Keratinocyte (primary cell): ENCODE results near the gene TBX6. TPM values are rescaled to one million over a fixed set of nuclear protein-coding genes. Genes with fewer than 3 reads are reported as not detected.

Source experiments
- DNase-seq: peaks from one replicate; pipeline ENCODE4 v3.0.0-alpha.2; 2011; ENCODE audit warnings: low read depth, missing footprints, low spot score
- FAIRE-seq: peaks from 2 replicates; lab custom pipeline; 2011; peaks lifted over from hg19 to GRCh38; lab: Jason Lieb, UNC
- H2AFZ ChIP-seq: 2 replicates; pipeline ENCODE4 v1.6.0; 2012; ENCODE audit warnings: low read length, control low read depth, inconsistent platforms; ENCODE audit not compliant: control insufficient read depth
- H3K27ac ChIP-seq: 2 replicates; pipeline ENCODE4 v1.5.1; 2011; ENCODE audit warnings: low read length; ENCODE audit not compliant: control insufficient read depth, insufficient read depth
- H3K27me3 ChIP-seq: 3 replicates; pipeline ENCODE4 v1.6.0; 2011; ENCODE audit warnings: low read length; ENCODE audit not compliant: control insufficient read depth, insufficient read depth; ENCODE audit errors: extremely low read depth
- H3K36me3 ChIP-seq, 2 experiments: 2 replicates in 1 of 2; 3 replicates in 1 of 2; pipeline ENCODE4 v1.5.1; 2011; ENCODE audit warnings: low read length in 2 of 2, mild to moderate bottlenecking in 1 of 2; ENCODE audit not compliant: control insufficient read depth in 2 of 2, insufficient read depth in 2 of 2; ENCODE audit errors: extremely low read depth in 1 of 2
- H3K4me1 ChIP-seq: 3 replicates; pipeline ENCODE4 v1.5.1; 2011; ENCODE audit warnings: low read length; ENCODE audit not compliant: control insufficient read depth, insufficient read depth; ENCODE audit errors: extremely low read depth
- H3K4me2 ChIP-seq: 3 replicates; pipeline ENCODE4 v1.6.0; 2011; ENCODE audit warnings: low read depth, low read length; ENCODE audit not compliant: control insufficient read depth, insufficient read depth; ENCODE audit errors: extremely low read depth
- H3K4me3 ChIP-seq, 3 experiments: fragments of 200-600 bp in 1 of 3; sonication (generic) in 1 of 3; 2 replicates in 2 of 3; 3 replicates in 1 of 3; pipeline ENCODE4 v1.5.1; 2011 to 2016; ENCODE audit warnings: low read length in 3 of 3, mild to moderate bottlenecking in 3 of 3, control low read depth in 2 of 3, inconsistent platforms in 1 of 3, low read depth in 1 of 3, mixed read lengths in 1 of 3, mixed run types in 1 of 3, moderate library complexity in 1 of 3; ENCODE audit not compliant: control insufficient read depth in 2 of 3, insufficient read depth in 2 of 3; ENCODE audit errors: extremely low read depth in 1 of 3
- H3K79me2 ChIP-seq: 2 replicates; pipeline ENCODE4 v1.6.0; 2012; ENCODE audit warnings: low read length; ENCODE audit not compliant: control insufficient read depth, insufficient read depth
- H3K9ac ChIP-seq: 3 replicates; pipeline ENCODE4 v1.6.0; 2011; ENCODE audit warnings: low read length; ENCODE audit not compliant: control insufficient read depth, insufficient read depth; ENCODE audit errors: extremely low read depth
- H3K9me1 ChIP-seq: 3 replicates; pipeline ENCODE4 v1.6.0; 2011; ENCODE audit warnings: low read length; ENCODE audit not compliant: control insufficient read depth, insufficient read depth; ENCODE audit errors: extremely low read depth
- H3K9me3 ChIP-seq: 2 replicates; pipeline ENCODE4 v1.5.1; 2012; ENCODE audit warnings: low read depth, low read length; ENCODE audit not compliant: control insufficient read depth
- H4K20me1 ChIP-seq: 3 replicates; pipeline ENCODE4 v1.6.0; 2011; ENCODE audit warnings: low read length; ENCODE audit not compliant: control insufficient read depth, insufficient read depth; ENCODE audit errors: extremely low read depth
- EZH2 ChIP-seq: IDR thresholded peaks from one replicate; pipeline ENCODE4 v1.6.1; 2012; ENCODE audit warnings: inconsistent platforms, mild to moderate bottlenecking, low read length, moderate library complexity
- dilution Hi-C: fragments of 300-500 bp; cut with MboI; formaldehyde crosslinking; loops from one replicate; pipeline ENCODE4 v1.7.0; 2020; ENCODE audit warnings: low sequenced_read_pairs; ENCODE audit not compliant: extremely low pct_ligation_motif_present
- polyA plus RNA-seq, 5 experiments: library from polyadenylated mRNA; depleted of rRNA in 3 of 5; stranded (reverse) in 3 of 5; stranded (forward) in 1 of 5; unstranded in 1 of 5; fragments of >200 nt; gene quantifications; 1 replicate in 1 of 5; 2 replicates in 3 of 5; 3 replicates in 1 of 5; pipeline versions ENCODE4 v1.2.1 to v1.2.3, GENCODE V29; 2011 to 2012; ENCODE audit warnings: missing spikeins in 2 of 5, low read depth in 1 of 5, low replicate concordance in 1 of 5
- TF ChIP-seq, protein P1 (sequence below), 3 experiments: IDR thresholded peaks in 1 of 3; conservative IDR thresholded peaks in 1 of 3; optimal IDR thresholded peaks in 1 of 3; 2 replicates in 2 of 3; 3 replicates in 1 of 3; pipeline versions ENCODE3 to v1.5.1; 2011; ENCODE audit warnings: low read length in 3 of 3, mild to moderate bottlenecking in 3 of 3, moderate library complexity in 2 of 3, control low read depth in 1 of 3, inconsistent platforms in 1 of 3; ENCODE audit not compliant: insufficient read depth in 2 of 3; ENCODE audit errors: extremely low read depth in 1 of 3

TBX6 gene
- polyA plus RNA-seq, 1 donor (not counting 4 experiments of a cell fraction or from before 2014, with no cell fraction given): 0.18 TPM

DNA sequence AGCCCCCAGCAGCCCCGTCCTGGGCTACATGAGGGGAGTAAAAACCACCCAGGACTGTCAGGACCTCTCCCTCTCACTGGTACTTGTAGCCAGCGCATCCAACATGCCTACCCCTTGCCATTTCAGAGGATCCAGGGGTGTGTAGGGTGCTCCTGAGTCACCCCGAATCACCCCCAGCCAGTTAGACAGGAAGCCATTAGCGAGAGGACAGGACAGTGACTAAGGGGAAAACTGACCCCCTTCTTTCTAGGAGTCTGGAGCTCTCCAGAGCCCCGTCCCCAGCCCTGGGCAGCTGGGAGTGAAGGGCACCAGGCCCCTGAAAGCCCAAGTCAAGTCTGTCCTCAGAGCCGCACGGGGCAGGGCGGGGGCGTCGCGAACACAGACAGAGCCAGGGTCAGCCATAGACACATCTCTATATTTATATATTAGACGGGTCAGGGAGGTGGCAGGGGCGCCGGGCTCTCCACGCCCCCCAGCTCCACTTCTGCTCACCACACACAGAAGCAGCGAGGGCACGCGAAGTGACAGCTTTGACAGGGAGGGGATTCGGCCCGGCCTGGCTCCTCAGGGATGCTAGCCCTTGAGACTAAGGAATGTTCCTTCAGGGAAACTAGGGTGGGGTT lies 22.1 kb upstream of the TBX6 start:
- H4K20me1 ChIP-seq: no peaks in the 10 kb centered on the region
- H3K9ac ChIP-seq: no peak overlapping the region
- no peak overlapping the region for H2AFZ ChIP-seq
- no peak for FAIRE-seq
- H3K27me3 ChIP-seq: no peaks in the 10 kb centered on the region
- H3K4me3 ChIP-seq: no peak overlapping the region
- H3K79me2 ChIP-seq: no peaks in the 10 kb centered on the region
- peaks cover 0 to 4% of the 10 kb centered on the region in 2 experiments for H3K36me3 ChIP-seq
- H3K9me3 ChIP-seq: no peaks in the 10 kb centered on the region
- peaks cover 10% of the 10 kb centered on the region for H3K4me1 ChIP-seq
- no peak for TF ChIP-seq EZH2
- TF ChIP-seq, protein P1, sequence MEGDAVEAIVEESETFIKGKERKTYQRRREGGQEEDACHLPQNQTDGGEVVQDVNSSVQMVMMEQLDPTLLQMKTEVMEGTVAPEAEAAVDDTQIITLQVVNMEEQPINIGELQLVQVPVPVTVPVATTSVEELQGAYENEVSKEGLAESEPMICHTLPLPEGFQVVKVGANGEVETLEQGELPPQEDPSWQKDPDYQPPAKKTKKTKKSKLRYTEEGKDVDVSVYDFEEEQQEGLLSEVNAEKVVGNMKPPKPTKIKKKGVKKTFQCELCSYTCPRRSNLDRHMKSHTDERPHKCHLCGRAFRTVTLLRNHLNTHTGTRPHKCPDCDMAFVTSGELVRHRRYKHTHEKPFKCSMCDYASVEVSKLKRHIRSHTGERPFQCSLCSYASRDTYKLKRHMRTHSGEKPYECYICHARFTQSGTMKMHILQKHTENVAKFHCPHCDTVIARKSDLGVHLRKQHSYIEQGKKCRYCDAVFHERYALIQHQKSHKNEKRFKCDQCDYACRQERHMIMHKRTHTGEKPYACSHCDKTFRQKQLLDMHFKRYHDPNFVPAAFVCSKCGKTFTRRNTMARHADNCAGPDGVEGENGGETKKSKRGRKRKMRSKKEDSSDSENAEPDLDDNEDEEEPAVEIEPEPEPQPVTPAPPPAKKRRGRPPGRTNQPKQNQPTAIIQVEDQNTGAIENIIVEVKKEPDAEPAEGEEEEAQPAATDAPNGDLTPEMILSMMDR (optimal IDR thresholded peaks at IDR 0.05 in 1 of 3, IDR thresholded peaks at IDR 0.05 in 1 of 3, conservative IDR thresholded peaks at IDR 0.05 in 1 of 3; ENCODE audit: extremely low read depth in 1 of 3, insufficient read depth in 2 of 3, low read length in 3 of 3): no peak
- no peak for DNase-seq
- no peaks in the 10 kb centered on the region for H3K9me1 ChIP-seq
- dilution Hi-C loops: no loop called here
- no peak overlapping the region for H3K27ac ChIP-seq
- H3K4me2 ChIP-seq: no peak overlapping the region

DNA sequence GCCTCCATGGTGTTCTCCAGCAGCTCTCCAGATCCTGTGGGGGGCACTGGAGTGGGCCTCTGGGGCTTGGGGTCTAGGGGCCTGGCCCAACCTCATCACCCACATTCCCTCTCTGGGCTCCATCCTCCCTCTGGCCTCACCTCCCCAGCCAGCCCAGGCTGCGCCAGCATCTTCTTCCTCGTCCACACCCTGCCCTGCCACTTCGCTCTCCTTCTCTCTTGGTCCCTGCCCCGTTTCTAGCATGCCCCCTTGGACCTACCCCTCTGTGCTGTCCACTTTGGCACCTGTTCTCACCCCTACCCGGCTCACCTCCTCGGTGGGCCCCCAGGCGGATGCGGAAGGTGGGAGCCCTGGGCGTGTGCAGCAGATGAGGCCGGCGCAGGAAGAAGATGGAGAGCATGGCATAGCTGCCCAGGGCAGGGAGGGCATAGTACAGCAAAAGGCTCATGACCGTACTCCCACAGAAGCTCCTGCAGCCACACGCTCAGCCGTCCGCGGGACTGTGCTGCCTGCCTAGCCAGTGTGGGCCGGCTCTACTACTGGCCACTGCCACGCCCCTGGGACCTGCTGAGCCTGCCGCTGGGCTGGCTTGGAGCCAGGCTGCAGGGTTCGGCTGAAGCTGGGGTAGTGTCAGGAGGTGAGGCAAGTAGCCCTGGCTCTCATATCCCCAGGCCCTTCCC lies 21.4 kb upstream of the TBX6 start, which contains the start of gene GDPD3:
Gene GDPD3, minus strand, starts transcription at position 507 of the 680 bp plus-strand sequence. Its CDS starts 59 bp downstream, at position 448.
- no peaks in the 10 kb centered on the region for H3K27me3 ChIP-seq
- no peak within 1 kb of the TSS for H3K4me3 ChIP-seq
- H2AFZ ChIP-seq: no peak within 1 kb of the TSS
- no peak for FAIRE-seq
- no peak within 1 kb of the TSS for H3K9ac ChIP-seq
- H4K20me1 ChIP-seq: no peaks in the 10 kb centered on the region
- H3K4me1 ChIP-seq: peaks cover 10% of the 10 kb centered on the region
- H3K79me2 ChIP-seq: no peaks in the 10 kb centered on the region
- no peak within 1 kb of the TSS for H3K4me2 ChIP-seq
- dilution Hi-C loops: no loop called here
- H3K9me3 ChIP-seq: no peaks in the 10 kb centered on the region
- H3K36me3 ChIP-seq: peaks cover 0 to 5% of the 10 kb centered on the region in 2 experiments
- TF ChIP-seq EZH2: no peak
- TF ChIP-seq, protein P1 (optimal IDR thresholded peaks at IDR 0.05 in 1 of 3, IDR thresholded peaks at IDR 0.05 in 1 of 3, conservative IDR thresholded peaks at IDR 0.05 in 1 of 3; ENCODE audit: extremely low read depth in 1 of 3, insufficient read depth in 2 of 3, low read length in 3 of 3): no peak
- no peaks in the 10 kb centered on the region for H3K9me1 ChIP-seq
- H3K27ac ChIP-seq: no peak within 1 kb of the TSS
- DNase-seq: no peak
